ENCODE results near the gene SIRT5. TPM values are rescaled to one million over a fixed set of nuclear protein-coding genes. Genes with fewer than 3 reads are reported as not detected.

The SIRT5 gene
- total RNA-seq, 2 donors from 2014 or later, result 12.1 to 19.0 TPM

GRCh38 chr6:13566500-13566899 is 7.9 kb upstream of the SIRT5 start:
- Histone ChIP-seq H3K36me3 (ENCODE audit: control insufficient read depth, insufficient read depth, low read length) (no peaks in the 10 kb centered on the region), H3K4me3 (ENCODE audit: low read length) (no peak overlapping the region), H3K9ac (ENCODE audit: extremely low read depth, low read length, poor library complexity, severe bottlenecking) (no peak overlapping the region), H3K27me3 (ENCODE audit: control insufficient read depth, insufficient read depth, low read length, poor library complexity, severe bottlenecking) (no peaks in the 10 kb centered on the region), H3K27ac (ENCODE audit: low read depth, low read length) (no peak overlapping the region), H3K4me1 (ENCODE audit: control insufficient read depth, insufficient read depth, low read length) (no peaks in the 10 kb centered on the region), H3K9me3 (ENCODE audit: control insufficient read depth, low read length) (no peaks in the 10 kb centered on the region)
- DNase-seq, result no peak
- Mint-ChIP-seq H3K9me3 (no peaks in the 10 kb centered on the region), H3K27me3 (ENCODE audit: insufficient read depth) (no peaks in the 10 kb centered on the region), H3K4me3 (no peak overlapping the region), H3K4me1 (peaks cover 6% of the 10 kb centered on the region), H3K27ac (no peak overlapping the region), H3K36me3 (ENCODE audit: low read depth) (no peaks in the 10 kb centered on the region)
- WGBS, 2 experiments (ENCODE audit: insufficient coverage in 1 of 2, insufficient read length in 1 of 2), result 93 to 95% methylated on average over 3 of the region's 3 CpGs
- TF ChIP-seq CTCF (conservative IDR thresholded peaks at IDR 0.05), result no peak

GRCh38 chr6:13568970-13569369 is 5.4 kb upstream of the SIRT5 start:
- H3K4me1 Mint-ChIP-seq, result peaks cover 20% of the 10 kb centered on the region
- Histone ChIP-seq H3K36me3 (ENCODE audit: control insufficient read depth, insufficient read depth, low read length) (no peaks in the 10 kb centered on the region), H3K27me3 (ENCODE audit: control insufficient read depth, insufficient read depth, low read length, poor library complexity, severe bottlenecking) (no peaks in the 10 kb centered on the region), H3K4me3 (ENCODE audit: low read length) (no peak overlapping the region), H3K9ac (ENCODE audit: extremely low read depth, low read length, poor library complexity, severe bottlenecking) (no peak overlapping the region), H3K27ac (ENCODE audit: low read depth, low read length) (no peak overlapping the region), H3K9me3 (ENCODE audit: control insufficient read depth, low read length) (no peaks in the 10 kb centered on the region), H3K4me1 (ENCODE audit: control insufficient read depth, insufficient read depth, low read length) (peaks cover 6% of the 10 kb centered on the region)
- 92 to 94% methylated on average over 5 of the region's 5 CpGs for WGBS, 2 experiments (ENCODE audit: insufficient coverage in 1 of 2, insufficient read length in 1 of 2)
- TF ChIP-seq CTCF (conservative IDR thresholded peaks at IDR 0.05), result no peak
- no peaks in the 10 kb centered on the region for H3K27me3 Mint-ChIP-seq (ENCODE audit: insufficient read depth)
- H3K9me3 Mint-ChIP-seq, result no peaks in the 10 kb centered on the region
- no peak for DNase-seq
- no peak overlapping the region for H3K27ac Mint-ChIP-seq
- no peak overlapping the region for H3K4me3 Mint-ChIP-seq
- no peaks in the 10 kb centered on the region for H3K36me3 Mint-ChIP-seq (ENCODE audit: low read depth)

- Histone ChIP-seq H3K27ac (ENCODE audit: low read depth, low read length) (no peak overlapping the region), H3K9me3 (ENCODE audit: control insufficient read depth, low read length) (peaks cover 7% of the 10 kb centered on the region), H3K4me3 (ENCODE audit: low read length) (no peak overlapping the region), H3K27me3 (ENCODE audit: control insufficient read depth, insufficient read depth, low read length, poor library complexity, severe bottlenecking) (no peaks in the 10 kb centered on the region), H3K4me1 (ENCODE audit: control insufficient read depth, insufficient read depth, low read length) (peaks cover 6% of the 10 kb centered on the region), H3K36me3 (ENCODE audit: control insufficient read depth, insufficient read depth, low read length) (no peaks in the 10 kb centered on the region), H3K9ac (ENCODE audit: extremely low read depth, low read length, poor library complexity, severe bottlenecking) (no peak overlapping the region)
- H3K4me3 Mint-ChIP-seq, result no peak overlapping the region
- no peak for DNase-seq
- TF ChIP-seq CTCF (conservative IDR thresholded peaks at IDR 0.05), result no peak
- no peaks in the 10 kb centered on the region for H3K36me3 Mint-ChIP-seq (ENCODE audit: low read depth)
- no peaks in the 10 kb centered on the region for H3K9me3 Mint-ChIP-seq
- WGBS, 2 experiments (ENCODE audit: insufficient coverage in 1 of 2, insufficient read length in 1 of 2), result 92 to 94% methylated on average over 6 to 7 of the region's 7 CpGs
- H3K27ac Mint-ChIP-seq, result no peak overlapping the region
- H3K4me1 Mint-ChIP-seq, result peaks cover 20% of the 10 kb centered on the region
- H3K27me3 Mint-ChIP-seq (ENCODE audit: insufficient read depth), result no peaks in the 10 kb centered on the region
Observed at GRCh38 chr6:13572240-13572639, 2.2 kb upstream of the SIRT5 start.
